ENCODE results near the gene EDN1.

DNA sequence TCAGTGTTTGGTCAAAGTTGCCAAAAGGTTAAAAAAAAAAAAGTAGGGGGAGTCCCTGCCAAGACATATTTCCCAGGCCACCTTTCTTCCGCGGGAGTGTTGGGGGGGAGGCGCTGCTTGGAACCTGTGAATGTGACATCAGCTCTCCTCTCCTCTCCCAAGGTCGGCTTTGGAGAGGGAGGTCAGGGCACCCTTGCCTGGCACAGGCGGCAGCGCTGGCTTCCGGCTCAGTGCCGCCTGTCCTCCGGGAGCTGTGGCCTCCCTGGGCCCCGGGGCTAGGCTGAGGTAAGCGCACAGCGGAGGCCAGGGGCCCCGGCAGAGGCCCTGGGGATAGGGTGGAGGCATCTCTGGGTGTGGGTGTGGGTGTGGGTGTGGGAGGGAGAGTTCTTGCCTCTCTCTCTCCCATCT lies 1.9 kb upstream of the EDN1 start:
- TF ChIP-seq, protein P1, sequence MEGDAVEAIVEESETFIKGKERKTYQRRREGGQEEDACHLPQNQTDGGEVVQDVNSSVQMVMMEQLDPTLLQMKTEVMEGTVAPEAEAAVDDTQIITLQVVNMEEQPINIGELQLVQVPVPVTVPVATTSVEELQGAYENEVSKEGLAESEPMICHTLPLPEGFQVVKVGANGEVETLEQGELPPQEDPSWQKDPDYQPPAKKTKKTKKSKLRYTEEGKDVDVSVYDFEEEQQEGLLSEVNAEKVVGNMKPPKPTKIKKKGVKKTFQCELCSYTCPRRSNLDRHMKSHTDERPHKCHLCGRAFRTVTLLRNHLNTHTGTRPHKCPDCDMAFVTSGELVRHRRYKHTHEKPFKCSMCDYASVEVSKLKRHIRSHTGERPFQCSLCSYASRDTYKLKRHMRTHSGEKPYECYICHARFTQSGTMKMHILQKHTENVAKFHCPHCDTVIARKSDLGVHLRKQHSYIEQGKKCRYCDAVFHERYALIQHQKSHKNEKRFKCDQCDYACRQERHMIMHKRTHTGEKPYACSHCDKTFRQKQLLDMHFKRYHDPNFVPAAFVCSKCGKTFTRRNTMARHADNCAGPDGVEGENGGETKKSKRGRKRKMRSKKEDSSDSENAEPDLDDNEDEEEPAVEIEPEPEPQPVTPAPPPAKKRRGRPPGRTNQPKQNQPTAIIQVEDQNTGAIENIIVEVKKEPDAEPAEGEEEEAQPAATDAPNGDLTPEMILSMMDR (IDR thresholded peaks at IDR 0.05; ENCODE audit: low read length) = no peak
- no peak for TF ChIP-seq EZH2phosphoT487 (IDR thresholded peaks at IDR 0.05; ENCODE audit: low read length)
